ENCODE data around the gene ATP2C2.

- TF ChIP-seq CTCF (tag by site-specific recombination; IDR thresholded peaks at IDR 0.05) (no peak), PRDM10 (tag by site-specific recombination; IDR thresholded peaks at IDR 0.05) (no peak), ZNF274 (IDR thresholded peaks at IDR 0.05; ENCODE audit: low read length) (no peak), ZNF274 (tag by site-specific recombination; IDR thresholded peaks at IDR 0.05; ENCODE audit: borderline replicate concordance) (no peak), ZNF311 (tag by site-specific recombination; IDR thresholded peaks at IDR 0.05; ENCODE audit: borderline replicate concordance) (no peak), TCF7L2 (IDR thresholded peaks at IDR 0.05; ENCODE audit: borderline replicate concordance, low read depth, low read length) (no peak), ZBTB44 (tag by site-specific recombination; IDR thresholded peaks at IDR 0.05) (no peak), REST (tag by site-specific recombination; IDR thresholded peaks at IDR 0.05) (no peak), ZNF133 (tag by site-specific recombination; IDR thresholded peaks at IDR 0.05) (no peak)
Observed at GRCh38 chr16:84464116-84464515, 95.8 kb downstream of the ATP2C2 start.

Measured in HEK293 (cell line).